ENCODE results near the gene R3HDM4. TPM values are rescaled to one million over a fixed set of nuclear protein-coding genes. Genes with fewer than 3 reads are reported as not detected.

The R3HDM4 gene
- total RNA-seq, 1 donor from 2014 or later: 35.8 TPM

DNA sequence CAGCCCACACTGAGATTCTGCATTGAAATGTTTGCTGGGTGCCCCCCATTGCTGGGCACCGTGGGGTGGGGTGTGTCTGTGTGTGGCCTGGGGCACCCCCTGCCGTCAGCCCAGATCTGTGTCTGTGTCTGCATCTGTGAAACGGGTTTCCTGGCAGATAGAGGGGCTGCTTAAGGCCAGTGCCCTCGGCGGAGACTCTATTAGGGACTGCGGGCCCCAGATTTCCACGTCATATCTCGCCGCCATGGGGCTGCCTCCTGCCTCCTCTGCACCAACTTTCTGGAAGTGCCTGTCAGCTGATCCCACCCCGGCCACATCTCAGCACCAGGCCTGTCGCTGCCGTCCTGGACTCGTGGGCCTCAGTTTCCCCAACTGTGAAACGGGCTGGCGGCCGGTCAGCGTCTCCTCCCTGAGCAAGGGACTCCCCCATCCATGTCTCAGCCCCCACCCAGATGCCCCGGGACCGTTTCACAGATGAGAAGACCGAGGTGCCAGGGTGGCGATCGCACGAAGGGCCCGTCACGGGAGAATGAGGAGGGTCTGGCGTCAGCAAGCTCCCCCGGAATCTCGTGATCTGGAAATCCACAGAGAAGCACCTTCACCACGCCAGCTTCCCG lies 34.2 kb upstream of the R3HDM4 start:
- TF ChIP-seq, protein P1, sequence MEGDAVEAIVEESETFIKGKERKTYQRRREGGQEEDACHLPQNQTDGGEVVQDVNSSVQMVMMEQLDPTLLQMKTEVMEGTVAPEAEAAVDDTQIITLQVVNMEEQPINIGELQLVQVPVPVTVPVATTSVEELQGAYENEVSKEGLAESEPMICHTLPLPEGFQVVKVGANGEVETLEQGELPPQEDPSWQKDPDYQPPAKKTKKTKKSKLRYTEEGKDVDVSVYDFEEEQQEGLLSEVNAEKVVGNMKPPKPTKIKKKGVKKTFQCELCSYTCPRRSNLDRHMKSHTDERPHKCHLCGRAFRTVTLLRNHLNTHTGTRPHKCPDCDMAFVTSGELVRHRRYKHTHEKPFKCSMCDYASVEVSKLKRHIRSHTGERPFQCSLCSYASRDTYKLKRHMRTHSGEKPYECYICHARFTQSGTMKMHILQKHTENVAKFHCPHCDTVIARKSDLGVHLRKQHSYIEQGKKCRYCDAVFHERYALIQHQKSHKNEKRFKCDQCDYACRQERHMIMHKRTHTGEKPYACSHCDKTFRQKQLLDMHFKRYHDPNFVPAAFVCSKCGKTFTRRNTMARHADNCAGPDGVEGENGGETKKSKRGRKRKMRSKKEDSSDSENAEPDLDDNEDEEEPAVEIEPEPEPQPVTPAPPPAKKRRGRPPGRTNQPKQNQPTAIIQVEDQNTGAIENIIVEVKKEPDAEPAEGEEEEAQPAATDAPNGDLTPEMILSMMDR (IDR thresholded peaks at IDR 0.05; ENCODE audit: insufficient read depth, low read length, severe bottlenecking): no peak
- no peaks in the 10 kb centered on the region for H3K27me3 ChIP-seq (ENCODE audit: control insufficient read depth, insufficient read depth, low read length)
- peaks cover 6% of the 10 kb centered on the region for H3K36me3 ChIP-seq (ENCODE audit: control insufficient read depth, insufficient read depth, low read length)
- no peak for FAIRE-seq
- DNase-seq (ENCODE audit: low read depth): no peak
- H3K4me3 ChIP-seq (ENCODE audit: low read depth, low read length): no peak overlapping the region

DNA sequence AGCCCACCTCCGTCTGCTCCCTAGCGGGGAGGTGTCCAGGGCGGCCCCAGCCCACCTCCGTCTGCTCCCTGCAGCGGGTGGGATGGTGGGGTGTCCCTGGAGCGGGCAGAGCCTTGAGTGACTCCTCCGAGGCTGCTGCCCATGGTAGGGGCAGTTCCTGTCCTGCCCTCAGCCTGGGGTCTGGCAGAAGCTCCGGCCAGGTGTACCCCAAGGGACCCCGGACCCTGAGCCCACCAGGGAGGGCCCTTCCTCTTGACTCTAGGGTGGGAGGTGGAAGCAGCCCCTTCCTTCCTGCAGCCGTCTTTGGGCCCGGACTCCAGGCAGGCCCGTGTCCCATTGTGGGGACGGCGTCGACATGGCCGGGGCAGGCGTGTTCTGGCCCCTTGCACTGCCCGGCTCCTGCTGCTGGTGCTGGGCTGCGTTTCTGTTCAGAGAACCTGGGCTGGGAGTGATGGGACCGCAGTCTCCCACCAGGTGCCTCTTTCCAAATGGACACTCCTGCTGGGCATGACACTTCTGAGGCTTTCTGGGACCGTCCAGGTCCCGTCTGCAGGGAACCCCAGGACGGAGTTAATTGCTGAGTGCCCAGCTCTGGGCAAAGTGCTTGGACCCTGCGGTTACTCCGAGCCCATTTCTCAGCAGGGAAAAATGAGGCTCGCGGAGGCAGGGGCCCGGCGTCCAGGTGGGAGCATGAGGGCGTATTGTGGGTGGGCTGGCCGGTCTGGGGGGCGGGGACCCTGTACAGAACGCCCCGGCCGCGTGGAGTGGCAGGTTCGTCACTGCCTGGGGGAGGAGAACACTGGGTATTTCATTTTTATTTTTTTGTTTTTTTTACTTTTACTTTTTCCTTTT lies 32.6 kb upstream of the R3HDM4 start:
- Histone ChIP-seq H3K36me3 (ENCODE audit: control insufficient read depth, insufficient read depth, low read length) (peaks cover 6% of the 10 kb centered on the region), H3K27me3 (ENCODE audit: control insufficient read depth, insufficient read depth, low read length) (no peaks in the 10 kb centered on the region), H3K4me3 (ENCODE audit: low read depth, low read length) (no peak overlapping the region)
- no peak for DNase-seq (ENCODE audit: low read depth)
- no peak for FAIRE-seq
- TF ChIP-seq, protein P1 (IDR thresholded peaks at IDR 0.05; ENCODE audit: insufficient read depth, low read length, severe bottlenecking): no peak

DNA sequence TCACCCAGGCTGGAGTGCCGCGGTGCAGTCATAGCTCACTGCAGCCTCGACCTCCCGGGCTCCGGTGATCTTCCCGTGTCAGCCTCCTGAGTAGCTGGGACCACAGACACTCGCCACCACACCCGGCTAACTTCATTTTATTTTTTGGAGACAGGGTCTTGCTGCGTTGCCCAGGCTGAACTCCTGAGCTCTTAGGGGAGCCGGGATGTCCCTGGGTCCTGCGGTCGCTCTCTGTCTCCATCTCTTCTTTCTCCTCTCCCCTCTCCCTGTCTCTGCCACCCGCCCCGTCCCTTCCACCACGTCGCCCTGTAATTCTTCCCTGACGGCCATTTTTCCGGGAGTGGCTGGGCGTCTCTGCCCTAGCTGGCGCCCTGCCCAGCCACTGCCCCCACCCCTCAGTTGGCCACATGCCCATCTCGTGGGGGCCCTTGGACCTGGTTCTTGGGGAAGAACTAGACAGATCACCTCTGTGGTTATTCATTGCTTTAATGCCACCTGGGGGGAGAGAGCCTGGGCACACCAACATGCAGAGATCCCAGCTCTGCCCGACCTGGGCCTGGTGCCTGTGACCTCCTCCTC lies 31.7 kb upstream of the R3HDM4 start:
- no peak for FAIRE-seq
- no peak overlapping the region for H3K4me3 ChIP-seq (ENCODE audit: low read depth, low read length)
- peaks cover 6% of the 10 kb centered on the region for H3K36me3 ChIP-seq (ENCODE audit: control insufficient read depth, insufficient read depth, low read length)
- DNase-seq (ENCODE audit: low read depth): no peak
- TF ChIP-seq, protein P1 (IDR thresholded peaks at IDR 0.05; ENCODE audit: insufficient read depth, low read length, severe bottlenecking): no peak
- H3K27me3 ChIP-seq (ENCODE audit: control insufficient read depth, insufficient read depth, low read length): no peaks in the 10 kb centered on the region

DNA sequence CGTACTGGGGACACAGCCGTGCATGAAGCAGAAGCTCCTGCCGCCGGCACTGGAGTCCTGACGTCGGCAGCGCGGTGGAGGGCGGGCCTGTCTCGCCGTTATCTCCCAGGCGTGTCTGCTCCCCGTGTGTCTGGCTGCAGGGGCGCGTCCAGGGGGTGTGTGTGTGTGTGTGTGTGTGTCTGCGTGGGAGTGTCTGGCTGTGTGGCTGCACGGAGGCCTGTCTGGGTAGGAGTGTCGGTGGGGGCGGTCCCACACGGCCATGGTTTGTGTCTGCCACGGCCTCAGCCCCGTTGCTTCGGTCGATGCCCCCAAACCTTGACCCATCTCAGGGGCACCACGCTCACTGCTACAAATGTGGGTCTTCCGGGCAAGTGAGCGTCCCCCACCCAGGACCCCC lies 31.1 kb upstream of the R3HDM4 start:
- Histone ChIP-seq H3K4me3 (ENCODE audit: low read depth, low read length) (no peak overlapping the region), H3K36me3 (ENCODE audit: control insufficient read depth, insufficient read depth, low read length) (peaks cover 8% of the 10 kb centered on the region), H3K27me3 (ENCODE audit: control insufficient read depth, insufficient read depth, low read length) (no peaks in the 10 kb centered on the region)
- DNase-seq (ENCODE audit: low read depth): no peak
- TF ChIP-seq, protein P1 (IDR thresholded peaks at IDR 0.05; ENCODE audit: insufficient read depth, low read length, severe bottlenecking): no peak
- FAIRE-seq: no peak

DNA sequence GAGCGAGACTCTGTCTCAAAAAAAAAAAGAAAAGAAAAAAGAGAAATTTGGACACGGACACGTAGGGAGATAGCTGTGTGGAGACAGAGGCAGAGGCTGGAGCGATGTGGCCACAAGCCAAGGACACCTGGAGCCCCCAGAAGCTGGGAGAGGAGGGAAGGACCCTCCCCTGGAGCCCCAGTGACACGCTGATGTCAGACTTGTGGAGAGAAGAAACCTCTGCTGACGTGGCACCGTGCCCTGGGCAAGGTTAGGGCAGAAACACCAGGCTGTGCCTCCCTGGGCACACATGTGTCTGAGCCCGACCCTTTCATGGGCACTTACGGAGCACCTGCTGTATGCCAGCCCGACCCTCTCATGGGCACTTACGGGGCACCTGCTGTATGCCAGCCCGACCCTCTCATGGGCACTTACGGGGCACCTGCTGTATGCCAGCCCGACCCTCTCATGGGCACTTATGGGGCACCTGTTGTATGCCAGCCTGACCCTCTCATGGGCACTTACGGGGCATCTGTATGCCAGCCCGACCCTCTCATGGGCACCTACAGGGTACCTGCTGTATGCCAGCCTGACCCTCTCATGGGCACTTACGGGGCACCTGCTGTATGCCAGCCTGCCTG lies 30.6 kb upstream of the R3HDM4 start:
- DNase-seq (ENCODE audit: low read depth) (no peak), FAIRE-seq (no peak)
- no peaks in the 10 kb centered on the region for H3K27me3 ChIP-seq (ENCODE audit: control insufficient read depth, insufficient read depth, low read length)
- peaks cover 8% of the 10 kb centered on the region for H3K36me3 ChIP-seq (ENCODE audit: control insufficient read depth, insufficient read depth, low read length)
- TF ChIP-seq, protein P1 (IDR thresholded peaks at IDR 0.05; ENCODE audit: insufficient read depth, low read length, severe bottlenecking): no peak
- H3K4me3 ChIP-seq (ENCODE audit: low read depth, low read length): no peak overlapping the region
